ENCODE data around the gene AGRN.
"Not testable (repeated sequence)": the region's sequence is repeated elsewhere in the genome, so short reads cannot be mapped to it uniquely, and the experiment has no call there.

The AGRN gene

DNA sequence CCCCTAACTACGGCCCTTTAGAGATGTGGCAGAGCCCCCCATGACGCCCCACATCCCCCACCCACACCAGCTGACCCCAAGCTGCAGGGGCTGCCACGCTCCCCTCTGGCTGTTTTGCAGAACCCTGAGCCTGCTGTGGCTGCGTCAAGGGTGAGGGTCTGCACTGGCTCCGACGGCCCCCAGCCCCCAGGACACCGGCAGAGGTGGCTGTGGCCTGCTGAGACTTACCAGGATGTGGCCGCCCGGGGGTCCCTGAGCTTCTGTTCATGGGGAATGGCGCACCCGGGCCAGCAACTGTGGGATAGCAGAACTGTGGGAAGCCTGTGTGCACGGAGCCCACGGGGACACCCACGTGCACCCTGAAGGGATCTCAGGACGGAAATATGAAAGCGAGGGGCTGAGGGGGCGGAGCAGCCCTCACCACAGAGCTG lies 67.0 kb downstream of the AGRN start:
- DNase-seq: no peak
- TF ChIP-seq GATA1 (IDR thresholded peaks at IDR 0.05; ENCODE audit: low read depth, low read length) (no peak), POLR2A (IDR thresholded peaks at IDR 0.05; ENCODE audit: low read length) (no peak)

DNA sequence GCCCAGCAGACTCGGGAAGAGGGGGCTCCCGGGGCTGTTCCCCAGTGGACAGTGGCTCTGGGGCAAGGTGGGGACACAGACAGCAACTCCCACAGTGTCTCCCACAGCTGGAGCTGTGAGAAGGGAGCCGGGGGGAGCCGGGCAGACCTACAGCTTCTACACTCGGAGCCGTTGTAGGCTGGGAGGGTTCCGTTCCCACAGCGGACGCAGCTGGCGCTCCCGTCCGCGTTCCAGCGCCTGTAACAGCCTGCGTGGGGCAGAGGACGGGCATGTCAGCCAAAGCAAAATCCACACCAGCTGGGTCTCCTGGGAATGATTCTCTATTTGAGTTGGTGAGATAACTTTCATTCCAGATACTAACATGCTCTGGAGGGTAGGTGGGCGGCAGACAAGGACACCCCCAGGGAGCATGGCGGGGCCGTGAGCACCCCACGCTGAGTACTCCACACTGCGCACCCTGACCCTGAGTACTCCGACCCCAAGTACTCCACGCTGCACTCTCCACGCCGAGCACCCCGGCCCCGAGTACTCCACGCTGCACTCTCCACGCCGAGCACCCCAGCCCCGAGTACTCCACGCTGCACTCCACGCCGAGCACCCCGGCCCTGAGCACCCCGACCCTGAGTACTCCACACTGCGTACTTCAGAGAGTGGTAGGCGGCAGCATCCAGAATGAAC lies 67.6 kb downstream of the AGRN start:
- TF ChIP-seq POLR2A (IDR thresholded peaks at IDR 0.05; ENCODE audit: low read length) (no peak), GATA1 (IDR thresholded peaks at IDR 0.05; ENCODE audit: low read depth, low read length) (no peak)
- DNase-seq: no peak

DNA sequence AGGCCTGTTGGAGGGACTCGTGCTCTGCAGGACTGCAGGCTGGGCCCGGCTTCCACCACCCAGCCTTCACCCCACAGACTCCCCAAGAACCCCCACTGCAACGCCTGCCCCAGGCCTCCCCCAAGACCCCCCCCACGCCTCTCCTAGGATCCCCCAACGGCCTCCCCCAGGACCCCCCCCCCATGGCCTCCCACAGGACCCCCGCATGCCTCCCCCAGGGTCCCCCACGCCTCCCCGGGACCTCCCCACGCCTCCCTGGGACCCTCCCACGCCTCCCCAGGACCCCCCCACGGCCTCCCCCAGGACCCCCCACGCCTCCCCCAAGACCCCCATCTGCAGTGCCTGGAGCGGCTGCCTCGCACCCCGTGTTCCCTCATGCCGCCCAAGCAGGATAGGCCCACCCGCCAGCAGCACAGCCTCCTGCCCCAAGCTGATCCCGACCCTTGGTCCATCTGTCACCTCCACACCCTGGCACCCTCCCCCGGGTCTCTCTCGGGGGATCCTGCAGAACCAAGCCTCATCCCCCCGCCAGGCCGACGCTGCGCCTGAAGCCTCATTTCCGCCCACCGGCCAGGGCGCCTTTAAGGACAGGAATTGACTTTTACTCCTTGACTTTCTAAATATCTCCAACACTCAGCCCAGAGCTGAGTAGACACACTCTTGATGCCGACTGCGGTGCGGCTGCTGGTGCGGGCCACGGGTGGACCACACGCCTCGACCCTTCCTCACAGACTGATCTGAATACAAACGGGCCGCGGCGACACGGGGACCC lies 68.3 kb downstream of the AGRN start:
- TF ChIP-seq GATA1 (IDR thresholded peaks at IDR 0.05; ENCODE audit: low read depth, low read length) (no peak), POLR2A (IDR thresholded peaks at IDR 0.05; ENCODE audit: low read length) (no peak)

DNA sequence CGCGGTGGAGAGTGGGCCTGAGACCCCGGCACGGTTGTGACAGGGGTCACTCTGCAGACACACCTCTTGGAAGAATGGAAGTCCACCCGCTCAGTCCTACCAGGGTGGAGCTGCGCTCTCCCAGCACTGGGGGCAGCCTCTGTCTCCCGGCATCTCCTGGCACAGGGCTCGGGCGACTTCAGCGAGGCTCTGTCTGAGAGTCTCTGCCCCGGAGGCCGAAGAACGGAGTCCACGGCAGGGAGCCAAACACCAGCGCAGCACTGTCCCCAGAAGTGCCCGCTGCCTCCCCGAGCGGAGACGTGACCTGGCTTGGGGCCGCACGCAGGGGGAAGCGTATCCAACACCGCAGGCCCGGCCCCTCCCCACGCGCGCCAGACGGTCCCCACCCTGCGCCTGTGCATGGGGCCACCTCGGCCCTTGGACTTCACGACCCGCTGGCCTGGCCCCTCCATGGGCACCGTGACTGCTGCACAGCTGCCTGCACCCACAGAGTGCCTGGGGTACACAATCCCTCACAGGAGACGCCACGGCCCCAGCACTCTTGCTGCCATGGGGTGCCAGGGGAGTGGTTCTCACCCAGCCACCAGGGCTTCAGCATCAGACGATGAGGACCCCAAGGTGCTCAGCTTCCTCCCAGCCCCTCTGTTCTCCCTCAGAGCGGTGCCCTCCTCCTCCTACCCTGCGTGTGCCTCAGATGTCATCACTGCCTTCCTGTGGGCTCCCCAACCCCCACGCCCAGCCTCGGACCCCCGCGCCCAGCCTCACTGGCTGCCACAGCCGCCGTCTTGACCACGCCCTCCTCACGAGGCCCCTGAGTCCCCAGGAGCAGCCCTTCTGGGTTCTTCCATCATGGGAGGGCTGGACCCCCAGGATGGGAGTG lies 69.1 kb downstream of the AGRN start:
- no peak for DNase-seq
- no peak for TF ChIP-seq GATA1 (IDR thresholded peaks at IDR 0.05; ENCODE audit: low read depth, low read length)
- no peak for TF ChIP-seq POLR2A (IDR thresholded peaks at IDR 0.05; ENCODE audit: low read length)

More for the DNA sequence above, 68.3 kb downstream of the AGRN start:
- DNase-seq: no peak

DNA sequence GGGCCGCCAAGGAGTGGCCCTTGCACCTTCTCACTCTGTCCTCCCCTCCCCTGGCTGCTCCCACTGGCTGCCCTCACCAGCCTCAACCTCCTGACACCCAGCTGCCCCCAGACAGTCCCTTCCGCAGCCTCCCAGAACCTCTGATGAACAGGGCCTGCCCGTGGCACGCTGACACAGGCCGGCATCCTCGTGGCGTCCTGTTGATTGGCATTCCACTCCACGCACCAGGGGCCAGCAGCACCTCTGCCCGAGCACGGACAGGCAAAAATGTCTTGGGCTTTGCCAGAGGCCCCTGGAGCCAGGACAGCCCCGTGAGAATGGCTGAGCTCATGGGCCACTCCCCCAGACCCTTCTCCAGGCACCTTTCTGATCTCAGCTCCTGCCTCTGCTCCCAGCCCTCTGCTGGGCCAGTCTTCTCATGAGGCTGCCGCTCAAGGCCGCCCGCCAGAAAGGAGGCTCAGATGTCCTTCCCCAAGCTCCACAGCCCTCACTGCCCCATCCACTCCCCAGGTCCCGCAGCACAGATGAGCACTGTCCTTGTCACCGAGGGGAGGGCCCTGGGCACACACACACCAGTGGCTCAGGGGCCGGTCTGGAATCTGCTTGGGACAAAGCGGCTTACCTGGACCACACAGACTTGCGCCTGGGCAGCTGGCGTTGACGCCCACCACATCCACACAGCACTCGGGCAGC lies 70.0 kb downstream of the AGRN start:
- no peak for DNase-seq
- no peak for TF ChIP-seq GATA1 (IDR thresholded peaks at IDR 0.05; ENCODE audit: low read depth, low read length)
- no peak for TF ChIP-seq POLR2A (IDR thresholded peaks at IDR 0.05; ENCODE audit: low read length)

DNA sequence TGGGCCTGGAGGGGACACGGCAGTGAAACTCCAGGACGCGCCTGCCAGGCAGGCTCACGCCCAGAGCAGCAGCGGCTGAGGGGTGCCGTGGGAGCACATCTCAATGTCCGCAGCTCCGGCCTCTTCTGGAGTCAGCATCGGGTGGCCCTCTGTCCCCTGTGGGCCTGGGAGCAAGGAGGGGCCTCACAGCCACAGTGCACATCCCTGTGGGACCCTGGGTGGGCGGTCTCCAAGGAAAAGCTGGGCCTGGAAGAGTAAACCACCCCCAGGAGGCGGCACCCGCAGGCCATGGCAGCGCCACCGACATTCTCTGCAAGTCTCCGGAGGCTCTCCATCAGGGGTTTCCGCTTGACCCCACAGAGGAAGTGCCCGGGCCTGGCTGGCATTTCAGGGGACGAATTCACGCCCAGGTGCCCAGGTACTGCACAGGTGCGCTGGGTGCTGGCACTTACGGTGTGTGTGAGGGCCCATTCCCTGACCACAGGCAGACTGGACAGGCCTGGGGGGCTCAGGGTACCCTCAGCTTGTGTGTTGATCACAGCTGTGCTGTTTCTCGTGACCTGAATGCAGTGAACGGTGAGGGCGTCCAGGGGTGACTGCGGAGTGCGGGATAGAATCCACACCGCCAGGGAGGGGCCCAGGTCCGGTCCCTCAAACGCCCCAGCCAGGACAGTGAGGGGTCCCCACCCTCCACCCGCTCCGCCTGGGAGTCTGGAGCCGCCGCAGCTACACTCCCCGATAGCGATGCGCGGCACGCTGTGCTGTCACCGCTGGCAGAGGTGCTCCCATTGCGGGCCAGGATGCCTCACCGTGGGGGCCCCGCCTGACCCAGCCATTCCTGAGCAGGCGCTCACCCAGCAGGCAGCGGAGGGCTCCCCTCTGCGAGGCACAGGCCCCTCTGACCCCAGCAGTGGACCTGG lies 70.8 kb downstream of the AGRN start:
- no peak for DNase-seq
- no peak for TF ChIP-seq POLR2A (IDR thresholded peaks at IDR 0.05; ENCODE audit: low read length)
- TF ChIP-seq GATA1 (IDR thresholded peaks at IDR 0.05; ENCODE audit: low read depth, low read length): no peak

DNA sequence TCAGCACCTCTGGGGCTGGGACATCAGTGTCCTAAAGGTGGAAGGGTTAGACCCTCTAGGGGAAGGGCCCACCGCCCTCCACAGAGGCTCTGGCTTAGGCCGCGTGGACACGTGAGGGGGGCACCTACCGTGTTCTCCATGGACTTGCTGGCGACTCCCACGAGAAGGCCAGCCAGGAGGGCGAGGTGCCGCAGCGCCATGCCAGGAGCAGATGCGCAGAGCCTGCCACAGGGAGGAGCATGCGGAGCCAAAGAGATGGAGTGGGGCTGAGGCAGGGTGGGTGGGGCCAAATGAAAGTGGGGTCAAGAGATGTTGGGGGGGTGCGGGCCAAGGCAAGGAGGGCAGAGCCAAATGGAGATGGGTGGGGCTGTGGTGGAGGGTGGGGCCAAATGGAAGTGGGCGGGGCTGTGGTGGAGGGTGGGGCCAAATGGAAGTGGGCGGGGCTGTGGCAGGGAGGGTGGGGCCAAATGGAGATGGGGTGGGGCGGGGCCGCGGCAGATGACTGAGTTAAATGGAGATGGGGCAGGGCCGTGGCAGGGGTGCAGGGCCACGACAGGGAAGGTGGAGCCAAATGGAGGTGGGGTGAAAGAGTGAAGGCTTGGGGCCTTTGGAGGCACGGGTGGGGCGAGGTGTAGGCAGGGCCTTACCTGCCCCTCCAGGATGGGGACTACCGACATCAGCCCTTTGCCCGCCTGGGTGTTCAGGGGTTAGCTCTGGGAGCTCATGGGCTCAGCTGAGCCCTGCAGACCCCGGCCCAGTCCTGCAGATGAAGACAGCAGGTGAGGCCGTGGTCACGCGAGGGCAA lies 71.6 kb downstream of the AGRN start:
- TF ChIP-seq POLR2A (IDR thresholded peaks at IDR 0.05; ENCODE audit: low read length) (no peak), GATA1 (IDR thresholded peaks at IDR 0.05; ENCODE audit: low read depth, low read length) (no peak)
- DNase-seq: peak; percentile 36 to 60

DNA sequence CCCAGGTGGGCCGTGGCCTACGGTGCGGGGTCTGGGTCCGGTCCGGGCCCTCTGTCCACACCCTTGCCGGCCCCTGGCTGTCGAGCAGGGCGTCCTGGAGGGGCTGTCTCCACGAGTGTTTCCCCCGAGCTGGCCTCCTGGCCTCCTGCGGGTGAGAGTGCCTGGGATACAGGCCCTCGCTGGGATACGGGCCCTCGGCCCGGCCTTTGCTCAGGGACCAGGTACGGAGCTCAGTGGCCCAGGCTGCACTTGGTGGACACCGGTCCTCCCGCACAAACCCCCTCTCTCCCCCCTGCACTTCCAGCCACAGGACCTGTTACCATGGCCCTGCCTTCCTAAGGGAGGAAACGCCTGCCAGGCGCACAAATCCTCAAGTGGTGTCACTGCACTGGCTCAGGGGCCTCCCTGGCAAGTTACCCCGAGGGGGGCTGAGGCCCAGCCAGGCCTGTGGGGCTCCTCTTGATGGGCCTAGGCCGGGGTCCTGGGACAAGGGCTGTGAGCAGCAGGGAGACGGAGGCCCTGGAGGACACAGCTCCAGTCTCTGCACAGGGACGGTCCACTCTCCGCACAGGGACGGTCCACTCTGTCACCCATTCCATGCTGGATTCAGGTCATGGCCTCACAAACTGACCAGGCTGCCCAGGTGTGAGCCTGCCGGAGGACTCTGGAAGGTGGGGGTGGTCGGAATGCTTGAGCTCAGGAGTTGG lies 72.4 kb downstream of the AGRN start:
- no peak for TF ChIP-seq GATA1 (IDR thresholded peaks at IDR 0.05; ENCODE audit: low read depth, low read length)
- TF ChIP-seq POLR2A (IDR thresholded peaks at IDR 0.05; ENCODE audit: low read length): no peak
- DNase-seq: no peak

DNA sequence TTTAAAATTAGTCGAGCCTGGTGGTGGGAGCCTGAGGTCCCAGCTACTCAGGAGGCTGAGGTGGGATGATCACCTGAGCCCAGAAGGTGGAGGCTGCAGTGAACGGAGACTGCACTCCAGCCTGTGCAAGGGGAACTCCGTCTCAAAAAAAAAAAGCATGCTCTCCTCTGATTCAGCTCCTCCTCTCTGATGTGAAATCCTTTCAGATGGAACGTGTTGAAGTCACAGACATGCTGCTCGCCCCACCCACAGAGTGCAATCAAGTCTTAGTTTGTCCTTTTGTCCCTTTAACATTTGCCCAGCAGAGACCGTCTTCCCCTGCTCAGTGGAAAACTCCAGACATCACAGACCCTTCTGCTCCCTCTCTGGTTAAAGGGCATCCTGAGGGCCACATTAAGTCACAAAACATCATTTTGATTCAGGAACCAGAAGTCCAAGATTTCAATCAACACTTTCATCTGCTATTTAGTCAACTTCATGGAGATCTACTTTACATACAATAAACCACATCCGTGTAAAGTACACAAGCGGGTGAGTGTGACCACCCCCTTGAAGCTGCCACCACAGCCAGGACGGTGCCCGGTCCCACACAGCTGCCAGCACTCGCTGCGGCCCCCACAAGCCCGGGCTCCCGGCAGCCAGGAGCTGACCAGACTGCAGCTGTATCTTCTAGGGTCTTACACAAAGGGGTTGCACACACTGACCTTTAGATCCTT lies 73.1 kb downstream of the AGRN start:
- DNase-seq: no peak
- no peak for TF ChIP-seq GATA1 (IDR thresholded peaks at IDR 0.05; ENCODE audit: low read depth, low read length)
- no peak for TF ChIP-seq POLR2A (IDR thresholded peaks at IDR 0.05; ENCODE audit: low read length)

DNA sequence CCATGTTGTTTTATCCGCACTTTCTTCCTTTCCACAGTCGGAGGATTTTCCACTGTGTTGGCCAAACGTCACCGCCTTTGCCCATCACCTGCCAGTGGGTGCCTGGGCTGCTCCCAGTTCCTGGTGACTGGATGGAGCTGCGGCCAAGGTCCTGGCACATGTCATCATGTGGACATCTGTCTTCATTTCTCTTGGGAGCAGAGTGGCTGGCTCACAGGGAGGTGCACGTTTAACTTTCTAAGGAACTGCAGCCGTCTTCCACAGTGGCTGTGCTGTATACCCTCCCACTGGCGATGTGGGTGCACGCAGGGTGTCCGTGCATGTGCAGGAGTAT lies 73.7 kb downstream of the AGRN start:
- DNase-seq: no peak
- TF ChIP-seq POLR2A (IDR thresholded peaks at IDR 0.05; ENCODE audit: low read length): no peak
- no peak for TF ChIP-seq GATA1 (IDR thresholded peaks at IDR 0.05; ENCODE audit: low read depth, low read length)

DNA sequence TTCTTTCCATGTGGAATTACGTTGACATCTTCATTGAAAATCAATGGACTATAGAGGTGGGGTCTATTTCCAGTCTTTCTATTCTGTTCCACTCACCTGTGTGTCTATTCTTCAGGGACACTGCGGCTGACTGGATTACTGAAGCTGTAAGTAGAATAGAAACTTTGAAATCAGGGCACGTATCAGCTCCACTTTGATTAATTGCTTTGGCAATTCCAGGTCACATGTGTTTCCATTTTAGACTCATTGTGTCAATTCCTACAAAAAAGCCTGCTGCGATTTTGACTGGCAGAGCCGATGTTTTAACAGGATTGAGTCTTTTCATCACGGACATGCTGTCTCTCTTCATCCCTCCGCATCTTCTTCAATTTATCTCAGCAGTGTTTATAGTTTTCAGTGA lies 75.1 kb downstream of the AGRN start:
- TF ChIP-seq GATA1 (IDR thresholded peaks at IDR 0.05; ENCODE audit: low read depth, low read length): no peak
- no peak for TF ChIP-seq POLR2A (IDR thresholded peaks at IDR 0.05; ENCODE audit: low read length)
- no peak for DNase-seq

DNA sequence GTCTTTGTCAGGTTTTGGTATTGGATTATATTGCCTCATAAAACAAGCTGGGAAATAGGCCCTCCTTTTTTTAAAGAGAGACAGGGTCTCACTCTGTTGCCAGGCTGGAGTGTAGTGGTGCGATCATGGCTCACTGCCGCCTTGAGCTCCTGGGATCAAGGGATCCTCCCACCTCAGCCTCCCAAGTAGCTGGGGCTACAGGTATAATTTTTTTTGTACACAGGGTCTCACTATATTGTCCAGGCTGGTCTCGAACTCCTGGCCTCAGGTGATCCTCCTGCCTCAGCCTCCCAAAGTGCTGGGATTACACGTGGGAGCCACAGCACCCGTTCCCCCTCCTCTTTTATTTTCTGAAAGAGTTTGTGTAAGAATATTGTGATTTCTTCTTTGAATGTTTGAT lies 76.2 kb downstream of the AGRN start:
- DNase-seq: not testable (repeated sequence)

Measured in erythroblast (primary cell).